Stimulated activated effector memory CD8-positive, alpha-beta T cell treated with anti-CD3 and anti-CD28 coated beads, Interleukin-12 subunit alpha, Interleukin-12 subunit beta, amount 100 ng/mL, for 72 hours (primary cell): Measurements from ENCODE around the gene NOXA1.
"Not testable (repeated sequence)": the region's sequence is repeated elsewhere in the genome, so short reads cannot be mapped to it uniquely, and the experiment has no call there.

Source experiments
- ATAC-seq: fragments of 150-1000 bp; cut with Tn5 transposase; 2 replicates; pipeline ENCODE4 v1.10.0; 2021
- DNase-seq, 2 donors: peaks; one replicate each; pipeline ENCODE4 v3.0.0; 2021 to 2022; ENCODE audit warnings: low spot score in 2 of 2
- H3K27ac Mint-ChIP-seq: one replicate; pipeline ENCODE4 v1.8.0; 2022; ENCODE audit warnings: mild to moderate bottlenecking, mixed read lengths
- H3K36me3 Mint-ChIP-seq: one replicate; pipeline ENCODE4 v1.8.0; 2022; ENCODE audit warnings: mild to moderate bottlenecking, mixed read lengths
- H3K4me1 Mint-ChIP-seq: one replicate; pipeline ENCODE4 v1.8.0; 2022; ENCODE audit warnings: mixed read lengths
- H3K4me3 Mint-ChIP-seq: one replicate; pipeline ENCODE4 v1.8.0; 2022; ENCODE audit warnings: mild to moderate bottlenecking, mixed read lengths
- H3K9me3 Mint-ChIP-seq: one replicate; pipeline ENCODE4 v1.8.0; 2022; ENCODE audit warnings: mixed read lengths

NOXA1 gene

GRCh38 chr9:137465000-137465719, 42.0 kb downstream of the NOXA1 start:
- no peak overlapping the region for H3K4me3 Mint-ChIP-seq
- no peak for ATAC-seq
- peaks cover 12% of the 10 kb centered on the region for H3K36me3 Mint-ChIP-seq
- no peaks in the 10 kb centered on the region for H3K9me3 Mint-ChIP-seq
- no peak for DNase-seq
- peaks cover 26% of the 10 kb centered on the region for H3K4me1 Mint-ChIP-seq
- H3K27ac Mint-ChIP-seq = no peak overlapping the region

- Mint-ChIP-seq H3K9me3 (no peaks in the 10 kb centered on the region), H3K27ac (peak overlapping the region; percentile 41), H3K4me3 (no peak overlapping the region), H3K4me1 (peaks cover 29% of the 10 kb centered on the region), H3K36me3 (peaks cover 12% of the 10 kb centered on the region)
- ATAC-seq = no peak
- no peak for DNase-seq
These were observed 42.7 kb downstream of the NOXA1 start for GRCh38 chr9:137465720-137466388.

- Mint-ChIP-seq H3K4me1 (peaks cover 26% of the 10 kb centered on the region), H3K36me3 (peaks cover 12% of the 10 kb centered on the region), H3K27ac (peak overlapping the region; percentile 41)
- not testable (repeated sequence) for H3K4me3 Mint-ChIP-seq, ATAC-seq, H3K9me3 Mint-ChIP-seq, DNase-seq
These were observed 43.3 kb downstream of the NOXA1 start for GRCh38 chr9:137466389-137467085.

DNA sequence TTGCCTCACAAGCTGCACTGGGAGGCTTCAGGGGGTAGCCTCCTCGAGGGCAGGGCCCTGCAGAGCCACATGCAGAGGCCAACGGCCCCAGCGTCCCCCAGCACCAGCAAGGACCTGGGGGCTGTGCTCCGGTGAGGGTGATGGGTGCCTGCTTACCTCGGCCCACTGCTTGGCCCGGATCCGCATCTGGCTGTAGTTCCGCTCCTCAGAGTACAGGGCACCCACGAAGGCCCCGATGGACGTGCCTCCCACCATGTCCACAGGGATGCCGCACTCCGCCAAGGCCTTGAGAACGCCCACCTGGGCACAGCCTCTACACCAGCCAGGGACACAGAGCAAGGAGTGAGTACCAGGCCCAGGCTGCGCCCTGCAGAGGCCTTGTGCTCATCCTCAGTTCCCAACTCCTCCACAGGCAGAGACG, 44.0 kb downstream of the NOXA1 start:
- no peak overlapping the region for H3K27ac Mint-ChIP-seq
- H3K4me3 Mint-ChIP-seq = no peak overlapping the region
- peaks cover 23% of the 10 kb centered on the region for H3K4me1 Mint-ChIP-seq
- no peaks in the 10 kb centered on the region for H3K9me3 Mint-ChIP-seq
- ATAC-seq (no peak), DNase-seq (no peak)
- peaks cover 7% of the 10 kb centered on the region for H3K36me3 Mint-ChIP-seq

DNA sequence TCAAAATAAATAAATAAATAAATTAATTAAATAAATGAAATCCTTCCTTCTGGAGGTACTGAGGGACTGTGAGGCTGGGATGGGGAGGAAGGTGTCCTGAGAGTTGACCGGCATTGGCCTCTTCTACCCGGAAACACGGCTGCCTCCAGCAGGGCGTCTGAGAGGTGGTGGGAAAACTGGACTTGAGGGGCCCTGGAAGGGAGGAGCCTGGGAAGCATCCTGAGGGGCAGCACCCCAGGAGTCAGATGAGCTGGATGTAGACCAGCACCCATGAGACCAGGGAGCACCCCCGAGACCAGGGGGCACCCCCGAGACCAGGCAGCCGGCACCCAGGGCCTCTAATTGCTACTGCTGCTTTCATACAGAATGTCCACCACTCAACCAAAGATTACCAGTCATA, 44.7 kb downstream of the NOXA1 start:
- Mint-ChIP-seq H3K27ac (no peak overlapping the region), H3K4me3 (no peak overlapping the region), H3K9me3 (peaks cover 2% of the 10 kb centered on the region), H3K36me3 (peaks cover 2% of the 10 kb centered on the region), H3K4me1 (peaks cover 20% of the 10 kb centered on the region)
- DNase-seq (no peak), ATAC-seq (no peak)

DNA sequence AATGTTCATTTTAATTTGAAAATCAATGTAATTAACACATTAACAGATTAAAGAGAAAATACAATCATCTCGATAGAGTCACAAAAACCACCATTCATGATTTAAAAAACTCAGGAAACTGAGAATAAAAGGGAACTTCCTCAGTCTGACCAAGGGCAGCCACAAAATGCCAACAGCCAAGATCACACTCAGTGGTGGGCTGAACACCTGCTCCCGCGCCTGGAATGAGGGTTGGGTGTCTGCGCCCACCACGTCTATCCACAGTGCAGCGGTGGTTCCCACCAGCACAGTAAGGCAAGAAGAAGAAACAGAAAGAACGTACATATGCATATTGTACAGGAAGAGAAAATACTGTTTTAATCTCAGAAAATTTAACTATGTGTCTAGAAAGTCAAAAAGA, 47.6 kb downstream of the NOXA1 start:
- DNase-seq (no peak), ATAC-seq (peak; percentile 44)
- no peaks in the 10 kb centered on the region for H3K36me3 Mint-ChIP-seq
- H3K4me1 Mint-ChIP-seq = peaks cover 13% of the 10 kb centered on the region
- no peak overlapping the region for H3K27ac Mint-ChIP-seq
- peak overlapping the region; percentile 11 for H3K4me3 Mint-ChIP-seq
- H3K9me3 Mint-ChIP-seq = peaks cover 11% of the 10 kb centered on the region

DNA sequence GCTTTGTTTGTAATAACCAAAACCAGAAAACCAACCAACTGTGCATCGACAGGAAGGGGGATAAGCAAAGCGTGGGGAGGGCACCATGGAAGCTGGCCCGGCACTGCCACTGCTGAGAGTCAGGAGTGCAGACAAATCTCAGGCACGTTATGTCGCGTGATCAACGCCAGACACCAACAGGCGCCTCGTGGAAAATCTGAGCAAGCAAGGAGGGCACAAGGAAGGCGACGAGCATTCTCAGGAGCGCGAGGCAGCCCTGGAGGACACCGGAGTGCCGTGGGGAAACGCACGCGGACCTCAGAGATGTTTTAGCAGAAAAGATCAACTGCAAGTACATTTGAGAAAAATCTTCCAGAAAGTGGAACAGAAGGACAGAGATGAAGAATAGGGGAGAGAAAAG, 51.1 kb downstream of the NOXA1 start:
- no peak overlapping the region for H3K27ac Mint-ChIP-seq
- H3K4me3 Mint-ChIP-seq = no peak overlapping the region
- ATAC-seq (no peak), DNase-seq (no peak)
- H3K4me1 Mint-ChIP-seq = peaks cover 7% of the 10 kb centered on the region
- H3K36me3 Mint-ChIP-seq = no peaks in the 10 kb centered on the region
- H3K9me3 Mint-ChIP-seq = peaks cover 15% of the 10 kb centered on the region

GRCh38 chr9:137475666-137476065, 52.5 kb downstream of the NOXA1 start:
- Mint-ChIP-seq H3K27ac (no peak overlapping the region), H3K9me3 (peaks cover 15% of the 10 kb centered on the region), H3K4me3 (no peak overlapping the region), H3K4me1 (peaks cover 4% of the 10 kb centered on the region), H3K36me3 (no peaks in the 10 kb centered on the region)
- ATAC-seq (no peak), DNase-seq (no peak)

DNA sequence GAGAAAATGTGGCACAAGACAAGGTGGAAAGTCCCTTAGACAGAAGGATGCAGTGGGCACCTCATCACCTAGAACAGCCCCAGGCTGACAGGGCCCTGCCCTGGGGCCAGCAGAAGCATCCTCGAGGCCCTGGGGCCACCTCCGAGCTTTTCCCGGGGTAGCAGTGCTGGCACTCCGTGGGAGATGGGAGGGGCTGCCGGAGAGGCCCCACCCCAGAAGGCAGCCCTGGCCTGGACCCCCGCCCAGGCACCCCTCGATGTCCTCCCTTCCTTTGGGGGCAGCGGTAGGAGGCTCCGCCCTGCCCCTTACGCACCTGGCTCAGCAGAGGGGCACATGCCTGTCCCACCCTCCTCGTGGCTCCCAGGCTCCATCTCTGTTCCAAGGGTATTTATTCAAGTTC, 53.7 kb downstream of the NOXA1 start:
- H3K4me3 Mint-ChIP-seq = no peak overlapping the region
- H3K27ac Mint-ChIP-seq = no peak overlapping the region
- H3K4me1 Mint-ChIP-seq = no peaks in the 10 kb centered on the region
- ATAC-seq (no peak), DNase-seq (no peak)
- peaks cover 15% of the 10 kb centered on the region for H3K9me3 Mint-ChIP-seq
- no peaks in the 10 kb centered on the region for H3K36me3 Mint-ChIP-seq

- Mint-ChIP-seq H3K4me3 (no peak overlapping the region), H3K27ac (no peak overlapping the region), H3K9me3 (peaks cover 13% of the 10 kb centered on the region), H3K36me3 (no peaks in the 10 kb centered on the region), H3K4me1 (no peaks in the 10 kb centered on the region)
- DNase-seq (no peak), ATAC-seq (no peak)
These were observed 54.8 kb downstream of the NOXA1 start for GRCh38 chr9:137477778-137478612.

GRCh38 chr9:137478613-137478961, 55.4 kb downstream of the NOXA1 start:
- no peak overlapping the region for H3K4me3 Mint-ChIP-seq
- no peaks in the 10 kb centered on the region for H3K4me1 Mint-ChIP-seq
- peaks cover 10% of the 10 kb centered on the region for H3K9me3 Mint-ChIP-seq
- ATAC-seq = no peak
- no peak overlapping the region for H3K27ac Mint-ChIP-seq
- no peaks in the 10 kb centered on the region for H3K36me3 Mint-ChIP-seq
- no peak for DNase-seq

DNA sequence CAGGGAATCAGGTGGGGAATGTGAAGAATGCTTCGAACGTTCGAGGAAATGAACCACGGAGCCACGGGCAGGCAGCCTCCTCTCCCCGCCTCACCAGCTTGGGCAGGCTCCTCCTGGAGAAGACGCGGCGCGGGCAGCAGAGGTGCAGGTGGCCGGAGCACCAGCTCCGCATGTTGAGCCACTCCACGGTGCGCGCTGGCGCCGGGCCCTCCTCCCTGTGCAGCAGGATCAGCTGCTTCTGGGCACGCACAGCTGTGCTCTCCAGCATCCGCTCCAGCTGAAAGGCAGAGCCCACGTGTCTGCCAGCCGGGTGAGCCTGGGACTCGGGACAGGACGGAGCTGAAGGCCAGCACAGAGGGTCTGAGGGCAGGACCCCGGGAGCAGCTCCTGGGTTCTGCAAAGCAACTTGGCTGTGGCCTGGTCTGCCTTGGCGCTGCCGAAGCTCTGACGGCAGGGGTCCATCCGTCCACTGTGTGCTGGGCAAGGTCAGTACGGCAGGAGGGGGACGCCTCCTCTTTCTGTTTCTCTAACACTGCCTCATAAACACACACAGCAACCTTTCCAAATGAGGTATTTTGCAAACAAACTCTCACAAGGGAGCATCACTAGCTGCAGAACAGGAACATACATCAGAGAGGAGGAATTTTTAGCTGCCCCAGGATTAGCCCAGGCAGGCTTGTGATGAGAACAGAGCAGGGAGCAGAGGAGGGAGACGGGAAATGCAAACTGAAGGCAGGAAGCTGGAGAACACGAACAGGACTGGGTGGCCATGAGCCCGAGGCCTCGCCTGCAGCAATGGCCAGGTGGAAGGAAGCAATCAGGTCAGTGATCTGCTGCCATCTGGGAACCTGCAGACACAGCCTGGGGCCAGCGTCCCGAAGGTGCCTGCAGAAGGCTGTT, 56.0 kb downstream of the NOXA1 start:
- no peak overlapping the region for H3K4me3 Mint-ChIP-seq
- peaks cover 9% of the 10 kb centered on the region for H3K9me3 Mint-ChIP-seq
- H3K36me3 Mint-ChIP-seq = no peaks in the 10 kb centered on the region
- ATAC-seq (no peak), DNase-seq (no peak)
- no peaks in the 10 kb centered on the region for H3K4me1 Mint-ChIP-seq
- no peak overlapping the region for H3K27ac Mint-ChIP-seq

- Mint-ChIP-seq H3K4me1 (no peaks in the 10 kb centered on the region), H3K4me3 (no peak overlapping the region), H3K9me3 (peaks cover 6% of the 10 kb centered on the region), H3K36me3 (no peaks in the 10 kb centered on the region), H3K27ac (no peak overlapping the region)
- ATAC-seq (no peak), DNase-seq (no peak)
These were observed 56.9 kb downstream of the NOXA1 start for GRCh38 chr9:137479892-137480685.
